H1 (cell line): ENCODE measurements around the gene HTATSF1. TPM values are rescaled to one million over a fixed set of nuclear protein-coding genes. Genes with fewer than 3 reads are reported as not detected.

Source experiments
- CTCF ChIA-PET: fragments of 300-600 bp; sonication (Branson Sonifier 250); formaldehyde crosslinking; loops from one replicate; lab custom pipeline; 2021; ENCODE audit not compliant: partially characterized antibody; lab: Charles Lee
- POLR2A ChIA-PET: fragments of 300-600 bp; sonication (Branson Sonifier 250); formaldehyde crosslinking; loops from one replicate; lab custom pipeline; 2021; ENCODE audit warnings: inconsistent platforms; ENCODE audit not compliant: partially characterized antibody; lab: Charles Lee
- DNase-seq, 2 experiments: peaks; one replicate each; pipeline versions ENCODE4 v3.0.0 to v3.0.0-alpha.2; 2010 to 2022; ENCODE audit warnings: low spot score in 2 of 2, low read depth in 1 of 2, mixed read lengths in 1 of 2
- FAIRE-seq: peaks from 2 replicates; lab custom pipeline; 2011; peaks lifted over from hg19 to GRCh38; lab: Jason Lieb, UNC
- H2AFZ ChIP-seq: 2 replicates; pipeline ENCODE4 v1.8.1; 2012; ENCODE audit warnings: low read length, inconsistent platforms
- H2AK5ac ChIP-seq: 2 replicates; pipeline ENCODE4 v1.6.1; 2013; ENCODE audit warnings: low read depth, low read length
- H2BK120ac ChIP-seq: replicated peaks from 2 replicates; pipeline ENCODE3; 2013; ENCODE audit warnings: low read depth, low read length, inconsistent platforms
- H2BK12ac ChIP-seq: 2 replicates; pipeline ENCODE4 v1.6.1; 2013; ENCODE audit warnings: low read depth, low read length
- H2BK15ac ChIP-seq: 2 replicates; pipeline ENCODE4 v1.6.1; 2013; ENCODE audit warnings: low read length
- H2BK20ac ChIP-seq: 2 replicates; pipeline ENCODE4 v1.6.1; 2013; ENCODE audit warnings: low read length
- H2BK5ac ChIP-seq: 2 replicates; pipeline ENCODE4 v1.6.1; 2013; ENCODE audit warnings: low read depth, low read length
- H3K14ac ChIP-seq: 2 replicates; pipeline ENCODE4 v1.6.1; 2013; ENCODE audit warnings: inconsistent platforms; ENCODE audit not compliant: insufficient read length
- H3K18ac ChIP-seq: 2 replicates; pipeline ENCODE4 v1.6.1; 2013; ENCODE audit warnings: low read length; ENCODE audit errors: extremely low read depth
- H3K23ac ChIP-seq: 2 replicates; pipeline ENCODE4 v1.6.1; 2013; ENCODE audit warnings: inconsistent platforms; ENCODE audit not compliant: insufficient read length
- H3K23me2 ChIP-seq: 2 replicates; pipeline ENCODE4 v1.6.1; 2013; ENCODE audit warnings: low read depth, low read length
- H3K27ac ChIP-seq: 2 replicates; pipeline ENCODE4 v1.6.1; 2011; ENCODE audit warnings: low read depth, low read length, inconsistent platforms
- H3K27me3 ChIP-seq, 4 experiments: replicated peaks in 1 of 4; 1 replicate in 1 of 4; 2 replicates in 3 of 4; pipeline versions ENCODE4 v1.6.1 to v1.8.1; 2011 to 2013; ENCODE audit warnings: low read length in 3 of 4, mild to moderate bottlenecking in 3 of 4, inconsistent platforms in 2 of 4, mixed read lengths in 2 of 4, moderate library complexity in 1 of 4; ENCODE audit not compliant: control insufficient read depth in 3 of 4, insufficient read depth in 3 of 4; ENCODE audit errors: extremely low read depth in 1 of 4
- H3K36me3 ChIP-seq, 4 experiments: 2 replicates each; pipeline versions ENCODE4 v1.6.1 to v1.8.1; 2011 to 2013; ENCODE audit warnings: mild to moderate bottlenecking in 4 of 4, low read length in 3 of 4, moderate library complexity in 2 of 4, control low read depth in 1 of 4, inconsistent platforms in 1 of 4; ENCODE audit not compliant: insufficient read depth in 4 of 4, control insufficient read depth in 2 of 4
- H3K4ac ChIP-seq: replicated peaks from 2 replicates; pipeline ENCODE3; 2013; ENCODE audit warnings: low read length, low read depth, mixed read lengths, inconsistent platforms; ENCODE audit not compliant: insufficient read length
- H3K4me1 ChIP-seq, 4 experiments: replicated peaks in 1 of 4; 1 replicate in 1 of 4; 2 replicates in 3 of 4; pipeline versions ENCODE4 v1.6.1 to v1.8.1; 2011 to 2013; ENCODE audit warnings: low read length in 3 of 4, inconsistent platforms in 2 of 4, mixed read lengths in 1 of 4; ENCODE audit not compliant: insufficient read depth in 4 of 4, control insufficient read depth in 3 of 4
- H3K4me2 ChIP-seq, 2 experiments: 2 replicates each; pipeline versions ENCODE4 v1.6.1 to v1.8.1; 2011 to 2013; ENCODE audit warnings: low read depth in 2 of 2, low read length in 2 of 2, control low read depth in 1 of 2, inconsistent platforms in 1 of 2, mild to moderate bottlenecking in 1 of 2; ENCODE audit not compliant: insufficient read depth in 1 of 2
- H3K4me3 ChIP-seq, 4 experiments: fragments of 200-600, 300-600 bp in 1 of 4; sonication (generic), shearing (Covaris generic), sonication (Bioruptor Twin) in 1 of 4; 2 replicates each; pipeline versions ENCODE4 v1.5.1 to v1.8.1; 2011 to 2016; ENCODE audit warnings: low read length in 4 of 4, low read depth in 3 of 4, control low read depth in 2 of 4, inconsistent platforms in 2 of 4, mild to moderate bottlenecking in 2 of 4, mixed read lengths in 1 of 4, moderate library complexity in 1 of 4; ENCODE audit not compliant: insufficient read depth in 2 of 4; ENCODE audit errors: extremely low read depth in 1 of 4
- H3K56ac ChIP-seq: replicated peaks from 2 replicates; pipeline ENCODE3; 2013; ENCODE audit warnings: low read depth, mild to moderate bottlenecking, mixed read lengths, low read length, inconsistent platforms; ENCODE audit not compliant: insufficient read length
- H3K79me1 ChIP-seq: 2 replicates; pipeline ENCODE4 v1.6.1; 2013; ENCODE audit warnings: low read depth, low read length, control low read depth
- H3K79me2 ChIP-seq, 2 experiments: 2 replicates each; pipeline versions ENCODE4 v1.6.1 to v1.8.1; 2012 to 2013; ENCODE audit warnings: low read length in 2 of 2, mild to moderate bottlenecking in 2 of 2, inconsistent platforms in 1 of 2; ENCODE audit not compliant: insufficient read depth in 2 of 2, control insufficient read depth in 1 of 2
- H3K9ac ChIP-seq, 4 experiments: replicated peaks in 1 of 4; 1 replicate in 1 of 4; 2 replicates in 3 of 4; pipeline versions ENCODE4 v1.6.1 to v1.8.1; 2011 to 2013; ENCODE audit warnings: low read depth in 3 of 4, low read length in 3 of 4, control low read depth in 2 of 4, mild to moderate bottlenecking in 2 of 4, moderate library complexity in 2 of 4, inconsistent platforms in 1 of 4; ENCODE audit errors: extremely low read depth in 1 of 4
- H3K9me3 ChIP-seq, 2 experiments: 2 replicates each; pipeline versions ENCODE4 v1.6.1 to v1.8.1; 2012 to 2013; ENCODE audit warnings: mild to moderate bottlenecking in 2 of 2, moderate library complexity in 2 of 2, control low read depth in 1 of 2, inconsistent platforms in 1 of 2, low read depth in 1 of 2, low read length in 1 of 2, mixed read lengths in 1 of 2; ENCODE audit not compliant: insufficient read depth in 2 of 2
- H4K20me1 ChIP-seq, 2 experiments: replicated peaks in 1 of 2; 2 replicates each; pipeline versions ENCODE3 to v1.8.1; 2011 to 2013; ENCODE audit warnings: inconsistent platforms in 2 of 2, low read length in 2 of 2, mild to moderate bottlenecking in 1 of 2; ENCODE audit not compliant: insufficient read depth in 2 of 2, control insufficient read depth in 1 of 2
- H4K5ac ChIP-seq: 2 replicates; pipeline ENCODE4 v1.6.1; 2013; ENCODE audit warnings: low read length, low read depth, mixed read lengths, inconsistent platforms; ENCODE audit not compliant: insufficient read length
- H4K8ac ChIP-seq: 2 replicates; pipeline ENCODE4 v1.8.0; 2013; ENCODE audit warnings: mild to moderate bottlenecking, moderate library complexity, low read length, inconsistent platforms; ENCODE audit not compliant: insufficient read depth; ENCODE audit errors: extremely low read depth
- H4K91ac ChIP-seq: replicated peaks from 2 replicates; pipeline ENCODE3; 2013; ENCODE audit warnings: low read length, mixed read lengths, inconsistent platforms; ENCODE audit not compliant: insufficient read length
- ASH2L ChIP-seq: fragments of 200-600, 300-600 bp; sonication (generic); IDR thresholded peaks from one replicate; pipeline ENCODE4 v1.7.1; 2017; ENCODE audit warnings: low read length
- CREB1 ChIP-seq: IDR thresholded peaks from 2 replicates; pipeline ENCODE4 v1.6.1; 2012; ENCODE audit warnings: inconsistent platforms
- CTBP2 ChIP-seq: IDR thresholded peaks from 2 replicates; pipeline ENCODE4 v1.7.0; 2011; ENCODE audit warnings: borderline replicate concordance, mild to moderate bottlenecking, moderate library complexity, mixed read lengths, low read length; ENCODE audit not compliant: insufficient read depth, insufficient read length
- HDAC2 ChIP-seq, 2 experiments: fragments of 300-600 bp in 1 of 2; sonication (generic) in 1 of 2; IDR thresholded peaks; 2 replicates each; pipeline ENCODE4 v1.6.1; 2011 to 2012; ENCODE audit warnings: low read depth in 2 of 2, low read length in 2 of 2, mild to moderate bottlenecking in 2 of 2, moderate library complexity in 2 of 2, borderline replicate concordance in 1 of 2, inconsistent platforms in 1 of 2
- HDAC6 ChIP-seq: IDR thresholded peaks from one replicate; pipeline ENCODE4 v1.7.1; 2012; ENCODE audit warnings: low read depth, mild to moderate bottlenecking, inconsistent platforms, low read length, moderate library complexity
- KDM1A ChIP-seq: fragments of 200-600, 300-600 bp; sonication (generic); IDR thresholded peaks from 2 replicates; pipeline ENCODE4 v1.7.1; 2016; ENCODE audit warnings: mild to moderate bottlenecking, low read length, borderline replicate concordance
- POU5F1 ChIP-seq: IDR thresholded peaks from 2 replicates; pipeline ENCODE4 v1.6.1; 2011; ENCODE audit warnings: low read depth, mild to moderate bottlenecking, low read length, moderate library complexity
- RAD21 ChIP-seq, 2 experiments: IDR thresholded peaks in 1 of 2; conservative IDR thresholded peaks in 1 of 2; 2 replicates each; pipeline ENCODE4 v1.6.1; 2011; ENCODE audit warnings: low read depth in 2 of 2, low read length in 2 of 2, improper control_type of control experiment in 1 of 2, inconsistent platforms in 1 of 2, mild to moderate bottlenecking in 1 of 2, moderate library complexity in 1 of 2
- SIRT6 ChIP-seq: IDR thresholded peaks from one replicate; pipeline ENCODE4 v1.7.1; 2012; ENCODE audit warnings: low read length, inconsistent platforms
- SIX5 ChIP-seq: IDR thresholded peaks from 2 replicates; pipeline ENCODE4 v1.6.1; 2011; ENCODE audit warnings: mild to moderate bottlenecking, low read depth, low read length
- TAF1 ChIP-seq: IDR thresholded peaks from 2 replicates; pipeline ENCODE4 v1.6.1; 2011; ENCODE audit warnings: mild to moderate bottlenecking, low read depth, low read length
- TBP ChIP-seq: IDR thresholded peaks from 2 replicates; pipeline ENCODE4 v1.6.1; 2011; ENCODE audit warnings: low read depth, low read length, improper control_type of control experiment
- TEAD4 ChIP-seq: IDR thresholded peaks from 2 replicates; pipeline ENCODE4 v1.6.1; 2012; ENCODE audit warnings: low read depth, low read length, inconsistent platforms, mixed read lengths
- YY1 ChIP-seq: IDR thresholded peaks from 2 replicates; pipeline ENCODE4 v1.6.1; 2011; ENCODE audit warnings: low read depth, mild to moderate bottlenecking, low read length
- WGBS, 2 experiments: shearing (Covaris generic) in 1 of 2; methylation state at CpG; one replicate each; pipeline versions ENCODE4 v1.1.6 to v1.1.7; 2013 to 2015; ENCODE audit warnings: low lambda C conversion rate in 2 of 2, mixed read lengths in 2 of 2, inconsistent platforms in 1 of 2, low coverage in 1 of 2, missing lambda C conversion rate in 1 of 2; ENCODE audit not compliant: insufficient replicate concordance in 2 of 2, insufficient coverage in 1 of 2, insufficient read length in 1 of 2; ENCODE audit errors: extremely low coverage in 1 of 2, missing lambda C conversion rate in 1 of 2; 5-methylcytosine and 5-hydroxymethylcytosine counted together
- polyA plus RNA-seq, 7 experiments: library from polyadenylated mRNA; depleted of rRNA in 3 of 7; stranded (reverse) in 5 of 7; unstranded in 2 of 7; fragments of >200 nt in 5 of 7; fragments of 200-250 nt in 2 of 7; gene quantifications; 1 replicate in 5 of 7; 2 replicates in 1 of 7; 4 replicates in 1 of 7; pipeline versions ENCODE4 v1.2.1 to v1.2.3, GENCODE V29; 2011 to 2013; ENCODE audit warnings: missing spikeins in 2 of 7, mixed read lengths in 2 of 7
- total RNA-seq: library from RNA; stranded (reverse); fragmentation: NEBNext Ultra II Directional; extraction: Animal tissue kit (Norgen Biotek cat#: 25700); gene quantifications from 2 replicates; pipeline ENCODE4 v1.2.1, GENCODE V29; 2021

The HTATSF1 gene
- total and polyA plus RNA-seq, 2 of the 8 experiments (the other 6 are each of a cell fraction or from before 2014, with no cell fraction given), result 1.2 to 49.3 TPM

GRCh38 chrX:136450050-136450830 lies 47.2 kb upstream of the HTATSF1 start:
- 71% methylated on average over 8 of the region's 8 CpGs; no CpG with 5 or more reads in 1 of the 2 experiments for WGBS, 2 experiments
- ChIA-PET POLR2A (no interaction called here), CTCF (interaction anchor here (1.8 kb wide), 1 partner anchor 113 kb away, joined by 3 read pairs; no protein-coding TSS in a partner anchor)
- Histone ChIP-seq H4K20me1 (no peaks in the 10 kb centered on the region), H2BK5ac (no peak overlapping the region), H3K4me1 (no peaks in the 10 kb centered on the region), H2AK5ac (no peak overlapping the region), H3K56ac (no peak overlapping the region), H2AFZ (no peak overlapping the region), H2BK15ac (no peak overlapping the region), H3K79me1 (no peaks in the 10 kb centered on the region), H3K27ac (no peak overlapping the region), H2BK120ac (no peak overlapping the region), H3K36me3 (no peaks in the 10 kb centered on the region), H3K9ac (no peak overlapping the region), H4K5ac (no peak overlapping the region), H3K79me2 (no peaks in the 10 kb centered on the region), H3K23me2 (no peaks in the 10 kb centered on the region), H3K4me2 (no peak overlapping the region), H3K9me3 (peaks cover 0 to 2% of the 10 kb centered on the region in 2 experiments; a peak in 1 of 4 replicates), H3K4me3 (no peak overlapping the region), H3K18ac (no peak overlapping the region), H4K91ac (no peak overlapping the region), H3K27me3 (no peaks in the 10 kb centered on the region), H2BK12ac (no peak overlapping the region), H3K14ac (no peak overlapping the region), H4K8ac (no peak overlapping the region), H2BK20ac (no peak overlapping the region), H3K23ac (no peak overlapping the region), H3K4ac (no peak overlapping the region)
- DNase-seq (no peak), FAIRE-seq (no peak)
- TF ChIP-seq SIRT6 (no peak), YY1 (no peak), POU5F1 (no peak), RAD21 (IDR thresholded peaks at IDR 0.05 in 1 of 2, conservative IDR thresholded peaks at IDR 0.05 in 1 of 2; ENCODE audit: low read depth in 2 of 2, low read length in 2 of 2) (no peak), CREB1 (no peak), HDAC2 (IDR thresholded peaks at IDR 0.05; ENCODE audit: borderline replicate concordance in 1 of 2, low read depth in 2 of 2, low read length in 2 of 2) (no peak), TAF1 (no peak), ASH2L (no peak), HDAC6 (no peak), CTBP2 (no peak), KDM1A (no peak), TBP (no peak), TEAD4 (no peak), SIX5 (no peak)
